ENCODE results near the gene ANKMY1.

The ANKMY1 gene

DNA sequence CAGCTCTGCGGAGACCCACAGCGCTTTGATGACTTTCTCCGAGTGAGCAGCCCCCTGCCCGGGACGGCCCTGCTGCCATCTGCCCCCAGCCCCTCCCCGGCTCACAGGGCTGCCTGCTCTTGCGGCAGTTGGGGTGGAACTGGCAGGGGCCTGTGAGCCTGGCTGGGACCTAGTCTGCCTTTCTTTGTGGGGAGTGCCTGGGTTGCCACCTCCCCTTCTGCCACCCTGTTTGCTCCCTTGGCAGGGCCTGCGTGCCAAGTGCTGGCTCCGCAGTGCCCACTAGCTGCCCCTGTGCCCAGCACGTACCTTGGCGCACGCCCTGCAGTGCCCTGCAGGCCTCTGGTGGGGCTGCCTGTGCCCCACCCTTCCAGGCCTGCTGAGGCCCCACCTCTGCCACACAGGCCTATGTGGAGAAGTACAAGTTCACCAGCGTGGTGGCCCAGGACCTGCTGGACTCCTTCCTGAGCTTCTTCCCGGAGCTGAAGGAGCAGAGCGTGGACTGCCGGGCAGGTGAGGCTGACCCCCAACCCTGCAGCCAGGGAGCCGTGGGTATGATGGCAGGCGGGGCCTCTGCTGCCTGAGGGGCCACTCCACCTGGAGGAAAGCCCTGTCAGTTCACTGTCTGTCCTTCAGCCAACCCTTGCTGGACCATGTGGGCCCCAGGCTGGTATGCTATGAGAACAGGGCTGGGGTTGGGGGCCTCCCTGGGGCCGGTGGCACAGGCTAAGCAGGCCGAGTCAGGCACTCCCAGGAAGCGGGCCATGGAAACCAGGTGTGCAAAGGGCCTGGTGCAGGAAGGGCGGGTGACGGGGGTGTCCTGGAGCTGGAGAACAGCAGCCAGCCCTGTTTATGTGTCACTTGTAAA, 17.5 kb upstream of the ANKMY1 start:
- TF ChIP-seq ZC3H10 (CRISPR knock-in tag; IDR thresholded peaks at IDR 0.05): no peak
- TF ChIP-seq, protein P1, sequence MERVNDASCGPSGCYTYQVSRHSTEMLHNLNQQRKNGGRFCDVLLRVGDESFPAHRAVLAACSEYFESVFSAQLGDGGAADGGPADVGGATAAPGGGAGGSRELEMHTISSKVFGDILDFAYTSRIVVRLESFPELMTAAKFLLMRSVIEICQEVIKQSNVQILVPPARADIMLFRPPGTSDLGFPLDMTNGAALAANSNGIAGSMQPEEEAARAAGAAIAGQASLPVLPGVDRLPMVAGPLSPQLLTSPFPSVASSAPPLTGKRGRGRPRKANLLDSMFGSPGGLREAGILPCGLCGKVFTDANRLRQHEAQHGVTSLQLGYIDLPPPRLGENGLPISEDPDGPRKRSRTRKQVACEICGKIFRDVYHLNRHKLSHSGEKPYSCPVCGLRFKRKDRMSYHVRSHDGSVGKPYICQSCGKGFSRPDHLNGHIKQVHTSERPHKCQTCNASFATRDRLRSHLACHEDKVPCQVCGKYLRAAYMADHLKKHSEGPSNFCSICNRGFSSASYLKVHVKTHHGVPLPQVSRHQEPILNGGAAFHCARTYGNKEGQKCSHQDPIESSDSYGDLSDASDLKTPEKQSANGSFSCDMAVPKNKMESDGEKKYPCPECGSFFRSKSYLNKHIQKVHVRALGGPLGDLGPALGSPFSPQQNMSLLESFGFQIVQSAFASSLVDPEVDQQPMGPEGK (CRISPR knock-in tag; IDR thresholded peaks at IDR 0.05; ENCODE audit: borderline replicate concordance): no peak
- no peak for ATAC-seq

DNA sequence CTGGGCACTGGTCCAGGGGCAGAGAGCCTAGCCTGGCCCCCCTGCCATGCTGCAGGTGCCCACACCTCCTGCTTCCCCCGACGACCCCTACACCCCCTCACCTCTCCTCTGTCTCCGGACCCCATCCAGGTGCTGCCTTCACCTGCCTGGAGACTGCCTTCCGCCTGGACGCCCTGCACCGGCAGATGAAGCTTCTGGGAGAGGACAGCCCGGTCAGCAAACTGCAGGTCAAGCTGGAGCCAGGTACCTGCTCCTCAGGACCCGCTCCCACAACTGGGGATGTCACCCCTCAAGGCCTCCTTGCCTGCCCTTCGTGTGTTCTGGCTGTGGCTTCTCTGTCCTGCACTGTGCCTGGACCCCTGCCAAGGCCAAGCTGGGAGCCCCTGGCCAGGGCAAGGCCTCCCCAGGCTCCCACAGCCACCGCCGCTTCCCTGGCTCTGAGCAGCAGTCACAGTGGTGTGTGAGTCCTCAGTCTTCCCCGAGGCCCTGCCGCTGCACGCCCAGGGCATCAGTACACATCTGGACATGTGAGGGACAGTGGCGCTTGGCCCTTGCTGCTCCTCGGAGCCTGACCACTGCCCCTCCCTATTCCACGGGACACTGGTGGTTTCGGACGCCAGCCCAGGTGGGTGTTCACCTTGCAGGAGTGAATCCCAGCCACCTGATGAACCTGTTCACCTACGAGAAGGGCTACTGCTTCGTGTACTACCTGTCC, 16.8 kb upstream of the ANKMY1 start:
- no peak for ATAC-seq
- TF ChIP-seq ZNF565 (CRISPR knock-in tag; conservative IDR thresholded peaks at IDR 0.05; ENCODE audit: low read depth) (no peak), PPARA (CRISPR knock-in tag; IDR thresholded peaks at IDR 0.05; ENCODE audit: borderline replicate concordance) (no peak), ZC3H10 (CRISPR knock-in tag; IDR thresholded peaks at IDR 0.05) (no peak)
- TF ChIP-seq, protein P2, sequence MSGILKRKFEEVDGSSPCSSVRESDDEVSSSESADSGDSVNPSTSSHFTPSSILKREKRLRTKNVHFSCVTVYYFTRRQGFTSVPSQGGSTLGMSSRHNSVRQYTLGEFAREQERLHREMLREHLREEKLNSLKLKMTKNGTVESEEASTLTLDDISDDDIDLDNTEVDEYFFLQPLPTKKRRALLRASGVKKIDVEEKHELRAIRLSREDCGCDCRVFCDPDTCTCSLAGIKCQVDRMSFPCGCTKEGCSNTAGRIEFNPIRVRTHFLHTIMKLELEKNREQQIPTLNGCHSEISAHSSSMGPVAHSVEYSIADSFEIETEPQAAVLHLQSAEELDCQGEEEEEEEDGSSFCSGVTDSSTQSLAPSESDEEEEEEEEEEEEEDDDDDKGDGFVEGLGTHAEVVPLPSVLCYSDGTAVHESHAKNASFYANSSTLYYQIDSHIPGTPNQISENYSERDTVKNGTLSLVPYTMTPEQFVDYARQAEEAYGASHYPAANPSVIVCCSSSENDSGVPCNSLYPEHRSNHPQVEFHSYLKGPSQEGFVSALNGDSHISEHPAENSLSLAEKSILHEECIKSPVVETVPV (CRISPR knock-in tag; IDR thresholded peaks at IDR 0.05): no peak

DNA sequence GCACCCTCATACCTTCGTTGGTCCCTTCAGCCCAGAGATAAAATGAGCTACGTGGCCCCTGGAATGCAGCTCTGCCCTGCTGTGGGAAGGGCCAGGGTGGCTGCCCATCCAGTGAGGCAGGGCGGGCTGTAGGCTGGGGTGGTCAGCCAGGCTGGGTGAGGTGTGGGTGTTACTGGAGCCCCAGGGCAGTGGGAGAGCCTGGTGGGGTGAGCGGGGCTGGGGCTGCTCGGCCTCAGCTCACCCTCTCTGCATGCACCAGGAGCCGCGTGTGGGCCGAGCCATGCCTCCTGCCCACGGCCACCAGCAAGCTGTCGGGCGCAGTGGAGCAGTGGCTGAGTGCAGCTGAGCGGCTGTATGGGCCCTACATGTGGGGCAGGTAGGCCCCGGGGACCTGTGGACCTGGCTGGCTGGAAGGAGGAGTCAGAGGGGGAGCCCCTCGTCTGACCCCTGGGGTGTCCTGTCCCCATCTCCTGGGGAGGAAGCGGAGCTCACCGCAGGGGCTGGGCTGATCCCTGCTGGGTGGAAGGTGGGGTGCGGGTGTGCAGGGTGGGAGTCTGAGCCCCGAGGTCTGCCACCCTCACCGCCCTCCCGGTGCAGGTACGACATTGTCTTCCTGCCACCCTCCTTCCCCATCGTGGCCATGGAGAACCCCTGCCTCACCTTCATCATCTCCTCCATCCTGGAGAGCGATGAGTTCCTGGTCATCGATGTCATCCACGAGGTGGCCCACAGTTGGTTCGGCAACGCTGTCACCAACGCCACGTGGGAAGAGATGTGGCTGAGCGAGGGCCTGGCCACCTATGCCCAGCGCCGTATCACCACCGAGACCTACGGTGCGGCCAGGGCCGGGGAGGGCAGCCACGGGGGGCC, 16.0 kb upstream of the ANKMY1 start:
- TF ChIP-seq OSR1 (CRISPR knock-in tag; IDR thresholded peaks at IDR 0.05): no peak
- TF ChIP-seq, protein P3, sequence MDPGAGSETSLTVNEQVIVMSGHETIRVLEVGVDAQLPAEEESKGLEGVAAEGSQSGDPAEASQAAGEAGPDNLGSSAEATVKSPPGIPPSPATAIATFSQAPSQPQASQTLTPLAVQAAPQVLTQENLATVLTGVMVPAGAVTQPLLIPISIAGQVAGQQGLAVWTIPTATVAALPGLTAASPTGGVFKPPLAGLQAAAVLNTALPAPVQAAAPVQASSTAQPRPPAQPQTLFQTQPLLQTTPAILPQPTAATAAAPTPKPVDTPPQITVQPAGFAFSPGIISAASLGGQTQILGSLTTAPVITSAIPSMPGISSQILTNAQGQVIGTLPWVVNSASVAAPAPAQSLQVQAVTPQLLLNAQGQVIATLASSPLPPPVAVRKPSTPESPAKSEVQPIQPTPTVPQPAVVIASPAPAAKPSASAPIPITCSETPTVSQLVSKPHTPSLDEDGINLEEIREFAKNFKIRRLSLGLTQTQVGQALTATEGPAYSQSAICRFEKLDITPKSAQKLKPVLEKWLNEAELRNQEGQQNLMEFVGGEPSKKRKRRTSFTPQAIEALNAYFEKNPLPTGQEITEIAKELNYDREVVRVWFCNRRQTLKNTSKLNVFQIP (CRISPR knock-in tag; IDR thresholded peaks at IDR 0.05; ENCODE audit: borderline replicate concordance, low read depth): no peak
- TF ChIP-seq ARNTL (CRISPR knock-in tag; IDR thresholded peaks at IDR 0.05; ENCODE audit: borderline replicate concordance, low read depth): no peak
- no peak for TF ChIP-seq ESRRG (CRISPR knock-in tag; IDR thresholded peaks at IDR 0.05)
- TF ChIP-seq ZFP3 (CRISPR knock-in tag; IDR thresholded peaks at IDR 0.05): no peak
- TF ChIP-seq, protein P1 (CRISPR knock-in tag; IDR thresholded peaks at IDR 0.05; ENCODE audit: borderline replicate concordance): no peak
- no peak for TF ChIP-seq ZNF565 (CRISPR knock-in tag; conservative IDR thresholded peaks at IDR 0.05; ENCODE audit: low read depth)
- no peak for TF ChIP-seq TCF4 (CRISPR knock-in tag; IDR thresholded peaks at IDR 0.05; ENCODE audit: borderline replicate concordance)
- no peak for TF ChIP-seq BACH2 (CRISPR knock-in tag; IDR thresholded peaks at IDR 0.05; ENCODE audit: borderline replicate concordance)
- TF ChIP-seq, protein P4, sequence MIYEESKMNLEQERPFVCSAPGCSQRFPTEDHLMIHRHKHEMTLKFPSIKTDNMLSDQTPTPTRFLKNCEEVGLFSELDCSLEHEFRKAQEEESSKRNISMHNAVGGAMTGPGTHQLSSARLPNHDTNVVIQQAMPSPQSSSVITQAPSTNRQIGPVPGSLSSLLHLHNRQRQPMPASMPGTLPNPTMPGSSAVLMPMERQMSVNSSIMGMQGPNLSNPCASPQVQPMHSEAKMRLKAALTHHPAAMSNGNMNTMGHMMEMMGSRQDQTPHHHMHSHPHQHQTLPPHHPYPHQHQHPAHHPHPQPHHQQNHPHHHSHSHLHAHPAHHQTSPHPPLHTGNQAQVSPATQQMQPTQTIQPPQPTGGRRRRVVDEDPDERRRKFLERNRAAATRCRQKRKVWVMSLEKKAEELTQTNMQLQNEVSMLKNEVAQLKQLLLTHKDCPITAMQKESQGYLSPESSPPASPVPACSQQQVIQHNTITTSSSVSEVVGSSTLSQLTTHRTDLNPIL (CRISPR knock-in tag; IDR thresholded peaks at IDR 0.05; ENCODE audit: low read depth): no peak
- no peak for ATAC-seq

DNA sequence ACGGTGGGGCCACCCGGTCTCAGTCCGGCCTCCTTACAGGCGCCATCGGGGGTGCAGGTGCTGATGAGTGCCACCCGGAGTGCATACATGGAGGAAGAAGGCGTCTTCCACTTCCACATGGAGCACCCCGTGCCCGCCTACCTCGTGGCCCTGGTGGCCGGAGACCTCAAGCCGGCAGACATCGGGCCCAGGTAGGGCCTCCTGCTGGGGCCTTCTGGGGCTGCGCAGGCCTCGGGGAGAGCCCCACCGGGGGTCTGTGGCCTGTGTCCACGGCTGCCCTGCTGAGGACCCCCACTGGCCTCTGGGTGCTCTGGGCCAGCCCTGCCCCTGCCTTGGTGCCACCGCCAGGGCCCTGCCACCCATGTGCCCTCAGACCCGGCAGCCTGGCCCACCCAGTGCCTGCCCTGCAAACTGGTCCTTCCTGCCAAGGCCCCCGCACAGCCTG, 15.3 kb upstream of the ANKMY1 start:
- ATAC-seq: no peak
- no peak for TF ChIP-seq ZFP3 (CRISPR knock-in tag; IDR thresholded peaks at IDR 0.05)
- no peak for TF ChIP-seq ZNF565 (CRISPR knock-in tag; conservative IDR thresholded peaks at IDR 0.05; ENCODE audit: low read depth)
- no peak for TF ChIP-seq ZNF8 (CRISPR knock-in tag; IDR thresholded peaks at IDR 0.05)
- no peak for TF ChIP-seq ISL1 (CRISPR knock-in tag; IDR thresholded peaks at IDR 0.05)
- TF ChIP-seq, protein P2 (CRISPR knock-in tag; IDR thresholded peaks at IDR 0.05): no peak
- no peak for TF ChIP-seq ZNF70 (CRISPR knock-in tag; IDR thresholded peaks at IDR 0.05)
- TF ChIP-seq BACH2 (CRISPR knock-in tag; IDR thresholded peaks at IDR 0.05; ENCODE audit: borderline replicate concordance): no peak
- no peak for TF ChIP-seq ARNTL (CRISPR knock-in tag; IDR thresholded peaks at IDR 0.05; ENCODE audit: borderline replicate concordance, low read depth)
- no peak for TF ChIP-seq SNAI2 (CRISPR knock-in tag; IDR thresholded peaks at IDR 0.05)
- TF ChIP-seq TOX (CRISPR knock-in tag; IDR thresholded peaks at IDR 0.05; ENCODE audit: borderline replicate concordance): no peak
- TF ChIP-seq, protein P3 (CRISPR knock-in tag; IDR thresholded peaks at IDR 0.05; ENCODE audit: borderline replicate concordance, low read depth): no peak
- no peak for TF ChIP-seq PPARA (CRISPR knock-in tag; IDR thresholded peaks at IDR 0.05; ENCODE audit: borderline replicate concordance)
- TF ChIP-seq ZFP30 (CRISPR knock-in tag; IDR thresholded peaks at IDR 0.05): no peak
- no peak for TF ChIP-seq OSR1 (CRISPR knock-in tag; IDR thresholded peaks at IDR 0.05)
